ENCODE data around the gene SDHAF3.

GRCh38 chr7:97088364-97088763, 29.1 kb upstream of the SDHAF3 start:
- TF ChIP-seq CTCF (IDR thresholded peaks at IDR 0.05) (no peak), POLR2AphosphoS5 (IDR thresholded peaks at IDR 0.05) (no peak), POLR2A (IDR thresholded peaks at IDR 0.05; ENCODE audit: low read depth) (no peak), EP300 (IDR thresholded peaks at IDR 0.05) (no peak)
